Measurements from ENCODE around the gene PDE8A.

DNA sequence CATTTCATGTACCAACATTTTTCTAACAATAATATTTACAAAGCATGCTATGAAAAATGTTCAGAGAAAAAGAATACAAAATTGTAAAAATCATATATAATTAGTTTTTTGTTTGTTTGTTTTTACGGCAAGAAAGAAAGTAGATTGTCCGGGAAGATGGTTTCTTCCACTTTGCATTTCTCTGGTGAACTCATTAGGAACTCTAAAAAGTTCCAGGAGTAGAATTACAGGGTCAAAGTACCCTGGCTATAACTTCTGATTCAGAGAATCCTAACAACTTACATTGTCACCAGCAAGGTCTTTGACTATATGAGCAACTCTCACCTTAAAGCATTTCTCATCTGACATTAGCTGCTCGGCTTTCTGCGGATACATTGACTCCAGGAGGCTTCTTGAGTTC lies 196.7 kb downstream of the PDE8A start:
- TF ChIP-seq POLR2A (IDR thresholded peaks at IDR 0.05; ENCODE audit: low read length): no peak
- no peak for TF ChIP-seq GATA1 (IDR thresholded peaks at IDR 0.05; ENCODE audit: low read depth, low read length)
